ENCODE measurements around the gene CYB5R2. TPM values are rescaled to one million over a fixed set of nuclear protein-coding genes. Genes with fewer than 3 reads are reported as not detected.

Gene CYB5R2
- polyA plus RNA-seq, 1 donor from 2014 or later = 9.3 TPM

DNA sequence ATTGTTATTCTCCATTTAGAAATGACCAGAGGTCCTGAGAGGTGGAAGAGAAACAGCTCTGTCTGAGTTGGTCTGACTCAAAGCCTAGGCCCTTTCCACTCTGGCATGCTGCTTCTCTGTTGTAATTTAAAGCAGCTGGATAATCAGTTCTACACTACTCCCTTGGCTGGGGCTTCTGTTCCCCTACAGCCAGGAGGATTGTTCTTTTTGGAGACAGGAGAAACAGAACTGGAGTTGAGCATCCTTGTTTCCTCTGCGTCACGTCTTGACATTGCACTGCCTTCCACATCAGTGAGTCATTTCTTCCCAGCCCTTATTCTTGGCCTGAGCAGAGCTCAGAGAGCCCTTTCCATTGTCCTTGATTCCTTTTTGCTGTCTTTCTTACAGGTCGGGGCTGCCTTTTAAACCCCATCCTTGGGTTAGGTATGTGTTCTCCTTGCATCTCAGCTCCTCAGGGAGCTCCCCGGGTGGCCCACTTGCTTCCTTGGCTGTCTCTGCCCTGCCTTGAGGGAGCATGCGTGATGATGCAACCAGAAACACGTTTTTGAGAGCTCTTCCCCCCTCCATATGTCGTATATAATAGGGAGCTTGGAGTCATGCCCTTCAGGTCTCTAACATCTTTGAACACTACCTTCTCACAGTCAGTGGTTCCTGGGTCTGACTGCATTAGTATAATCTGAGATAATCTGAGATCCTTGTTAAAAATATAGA, 35.7 kb downstream of the CYB5R2 start:
- Mint-ChIP-seq H3K4me1 (peaks cover 5 to 10% (median 5%) of the 10 kb centered on the region in 3 donors), H3K9me3 (no peaks in the 10 kb centered on the region), H3K27ac (no peak overlapping the region), H3K4me3 (no peak overlapping the region), H3K27me3 (no peaks in the 10 kb centered on the region), H3K36me3 (peaks cover 7% of the 10 kb centered on the region)

DNA sequence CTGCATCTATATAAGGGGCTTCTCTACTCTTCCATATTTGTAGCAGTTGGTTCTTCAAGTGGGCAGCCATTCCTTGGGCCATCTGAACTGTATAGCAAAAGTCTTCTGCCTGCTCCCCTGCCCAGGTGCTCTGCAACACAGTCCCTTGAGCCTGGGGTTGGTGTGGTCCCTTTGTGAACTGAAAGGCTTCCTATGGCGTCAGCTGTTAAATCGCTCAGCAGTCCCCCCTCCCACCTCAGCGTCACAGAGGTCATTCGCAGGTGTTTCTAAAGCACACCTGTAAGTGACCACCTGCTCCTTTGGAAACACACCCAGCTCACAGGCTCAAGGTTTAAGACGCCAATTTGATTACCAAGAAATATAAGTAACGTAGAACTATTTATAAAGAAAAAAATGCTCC, 37.0 kb downstream of the CYB5R2 start:
- Mint-ChIP-seq H3K36me3 (peaks cover 12% of the 10 kb centered on the region), H3K27ac (no peak overlapping the region), H3K4me1 (peaks cover 5 to 10% (median 5%) of the 10 kb centered on the region in 3 donors), H3K27me3 (no peaks in the 10 kb centered on the region), H3K9me3 (no peaks in the 10 kb centered on the region), H3K4me3 (no peak overlapping the region)

DNA sequence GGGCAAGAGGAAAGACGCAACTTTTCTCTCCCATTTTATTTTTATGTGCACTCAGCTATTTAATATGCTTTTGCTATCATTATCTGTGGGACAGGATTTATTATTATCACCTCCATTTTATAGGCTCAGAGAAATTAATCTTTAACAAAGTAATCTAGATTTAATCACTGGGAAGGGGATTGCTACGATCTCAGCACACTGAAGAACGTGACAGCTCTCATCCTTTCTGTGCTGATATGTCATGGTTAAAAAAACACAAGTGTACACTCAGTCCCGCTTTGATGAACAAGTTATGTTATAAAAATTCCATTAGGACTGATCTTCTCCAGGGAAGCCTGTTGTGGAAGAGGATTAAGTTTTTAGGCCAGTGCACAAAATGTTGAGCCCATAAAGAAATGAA, 37.6 kb downstream of the CYB5R2 start:
- H3K27ac Mint-ChIP-seq = no peak overlapping the region
- peaks cover 11% of the 10 kb centered on the region for H3K36me3 Mint-ChIP-seq
- H3K27me3 Mint-ChIP-seq = no peaks in the 10 kb centered on the region
- peaks cover 5 to 10% (median 5%) of the 10 kb centered on the region in 3 donors for H3K4me1 Mint-ChIP-seq
- H3K4me3 Mint-ChIP-seq = no peak overlapping the region
- no peaks in the 10 kb centered on the region for H3K9me3 Mint-ChIP-seq

DNA sequence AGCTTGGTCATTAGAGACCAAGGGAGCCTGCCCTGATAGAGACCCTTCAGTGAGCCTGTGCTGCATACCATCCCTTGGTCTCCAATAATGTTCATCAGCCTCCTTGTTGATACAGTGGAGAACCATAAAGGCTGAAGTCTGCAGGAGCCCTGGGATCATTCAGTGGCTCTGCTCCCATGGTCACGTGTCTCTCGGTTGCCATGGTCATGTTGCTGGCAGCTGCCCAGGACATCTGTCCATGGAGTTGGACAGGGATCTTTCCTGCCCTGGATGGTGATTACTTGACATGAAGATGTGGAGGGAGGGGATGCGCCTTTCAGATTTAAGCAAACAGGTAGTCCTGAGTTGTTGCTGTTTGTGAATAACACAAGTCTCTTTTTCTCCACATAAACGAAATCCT, 38.2 kb downstream of the CYB5R2 start:
- no peaks in the 10 kb centered on the region for H3K9me3 Mint-ChIP-seq
- peaks cover 5 to 10% (median 5%) of the 10 kb centered on the region in 3 donors for H3K4me1 Mint-ChIP-seq
- H3K27me3 Mint-ChIP-seq = no peaks in the 10 kb centered on the region
- no peak overlapping the region for H3K4me3 Mint-ChIP-seq
- H3K36me3 Mint-ChIP-seq = peaks cover 10% of the 10 kb centered on the region
- H3K27ac Mint-ChIP-seq = peak overlapping the region in 1 of 3 donors; percentile 48

DNA sequence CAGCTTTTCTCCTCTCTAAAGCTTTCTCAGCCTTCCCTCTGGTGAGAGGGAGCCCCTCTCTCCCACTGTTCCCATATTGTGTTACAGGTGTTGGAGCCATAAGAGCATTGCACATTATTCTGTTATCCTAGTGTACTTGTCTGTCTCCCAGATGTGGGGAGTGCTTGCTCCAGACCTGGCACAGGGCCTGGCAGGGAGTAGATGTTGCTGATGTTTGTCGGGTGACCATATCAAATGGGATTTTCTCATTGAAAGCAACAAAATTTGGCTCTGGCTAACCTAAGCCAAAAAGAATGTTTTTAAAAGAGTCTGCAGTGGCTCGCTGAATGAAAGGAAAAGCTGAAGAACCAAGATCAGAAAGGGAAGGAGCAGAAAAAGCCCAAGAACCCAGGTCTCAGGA, 41.1 kb downstream of the CYB5R2 start:
- H3K9me3 Mint-ChIP-seq = no peaks in the 10 kb centered on the region
- no peak overlapping the region for H3K4me3 Mint-ChIP-seq
- H3K4me1 Mint-ChIP-seq = no peaks in the 10 kb centered on the region
- peaks cover 9% of the 10 kb centered on the region for H3K36me3 Mint-ChIP-seq
- H3K27ac Mint-ChIP-seq = no peak overlapping the region
- H3K27me3 Mint-ChIP-seq = no peaks in the 10 kb centered on the region

DNA sequence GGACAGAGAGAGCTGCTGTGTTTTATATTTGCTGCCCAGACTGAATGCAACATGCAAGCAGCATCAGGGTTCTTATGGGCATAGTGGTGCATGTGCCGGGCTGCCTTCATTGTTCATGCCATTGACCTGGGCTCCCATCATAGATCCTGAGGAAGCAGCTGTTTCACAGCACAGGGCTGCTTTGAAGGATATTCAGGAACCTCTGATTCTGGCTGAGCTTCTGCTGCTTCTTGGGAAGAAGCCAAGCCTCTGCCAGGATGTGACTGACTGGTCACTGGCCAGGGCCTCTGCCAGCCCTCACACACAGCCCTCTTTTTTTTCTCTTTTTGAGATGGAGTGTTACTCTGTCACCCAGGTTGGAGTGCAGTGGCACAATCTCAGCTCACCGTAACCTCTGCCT, 43.3 kb downstream of the CYB5R2 start:
- H3K9me3 Mint-ChIP-seq = no peaks in the 10 kb centered on the region
- H3K27ac Mint-ChIP-seq = no peak overlapping the region
- no peak overlapping the region for H3K4me3 Mint-ChIP-seq
- peaks cover 7% of the 10 kb centered on the region for H3K36me3 Mint-ChIP-seq
- no peaks in the 10 kb centered on the region for H3K4me1 Mint-ChIP-seq
- H3K27me3 Mint-ChIP-seq = no peaks in the 10 kb centered on the region

DNA sequence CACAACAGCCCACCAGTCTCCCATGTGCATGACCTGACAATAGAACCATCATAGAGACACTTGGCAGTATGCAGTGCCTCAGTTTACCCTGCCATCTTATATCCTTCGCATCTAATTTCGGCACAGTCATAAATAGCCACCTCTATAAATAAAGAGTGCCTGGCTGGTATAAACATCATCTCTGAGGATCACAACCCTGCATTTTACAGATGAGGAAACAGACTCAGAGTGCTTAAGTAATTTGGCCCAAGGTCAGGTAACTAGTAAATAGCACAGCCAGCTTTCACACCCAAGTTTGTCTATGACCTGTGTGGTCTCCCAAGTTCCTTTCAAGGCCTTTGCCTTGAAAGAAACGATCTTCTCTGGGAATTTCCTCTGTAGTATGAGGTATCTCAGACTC, 44.6 kb downstream of the CYB5R2 start:
- H3K9me3 Mint-ChIP-seq = no peaks in the 10 kb centered on the region
- no peaks in the 10 kb centered on the region for H3K27me3 Mint-ChIP-seq
- no peak overlapping the region for H3K27ac Mint-ChIP-seq
- no peak overlapping the region for H3K4me3 Mint-ChIP-seq
- no peaks in the 10 kb centered on the region for H3K4me1 Mint-ChIP-seq
- peaks cover 8% of the 10 kb centered on the region for H3K36me3 Mint-ChIP-seq

DNA sequence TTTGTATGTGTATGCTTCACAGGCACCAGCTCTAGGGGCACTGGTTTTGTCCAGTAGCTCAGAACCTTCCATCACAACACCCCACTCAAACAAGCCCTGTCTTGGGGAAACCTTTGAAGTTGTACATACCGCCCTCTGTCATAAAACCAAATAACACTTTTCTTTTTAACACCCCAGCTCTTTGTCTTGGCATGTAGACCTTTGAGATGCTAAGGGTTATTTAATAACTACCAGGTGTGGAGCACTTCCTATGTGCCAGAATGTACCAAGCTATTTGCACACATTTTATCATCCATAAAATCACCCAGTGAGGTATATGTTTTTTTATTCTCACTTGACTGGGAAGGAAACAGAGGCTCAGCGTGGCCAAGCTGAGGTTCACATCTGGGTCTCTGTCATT, 50.6 kb downstream of the CYB5R2 start:
- Mint-ChIP-seq H3K36me3 (peaks cover 13% of the 10 kb centered on the region), H3K4me3 (no peak overlapping the region), H3K9me3 (no peaks in the 10 kb centered on the region), H3K4me1 (no peaks in the 10 kb centered on the region), H3K27ac (no peak overlapping the region), H3K27me3 (no peaks in the 10 kb centered on the region)

DNA sequence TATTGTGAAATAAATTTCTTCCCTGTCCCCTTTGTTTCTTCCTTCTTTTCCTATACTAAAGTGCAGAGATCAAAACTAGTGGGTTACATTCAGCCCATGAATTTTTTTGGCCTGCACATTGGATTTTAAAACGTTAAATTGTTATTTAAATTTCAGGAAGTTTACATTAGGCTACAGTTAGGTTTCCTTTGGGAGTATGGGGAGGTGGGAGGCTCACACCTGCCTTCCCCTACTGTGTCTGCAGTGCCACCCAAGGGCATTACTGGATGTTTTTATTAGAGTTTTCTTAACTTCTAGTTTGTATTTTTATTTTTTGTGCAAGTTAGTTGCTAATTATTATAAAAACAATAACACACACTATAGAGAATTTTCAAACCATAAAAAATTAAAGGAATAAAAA, 51.7 kb downstream of the CYB5R2 start:
- H3K27ac Mint-ChIP-seq = no peak overlapping the region
- H3K4me1 Mint-ChIP-seq = no peaks in the 10 kb centered on the region
- no peaks in the 10 kb centered on the region for H3K27me3 Mint-ChIP-seq
- H3K4me3 Mint-ChIP-seq = no peak overlapping the region
- H3K36me3 Mint-ChIP-seq = peaks cover 12% of the 10 kb centered on the region
- H3K9me3 Mint-ChIP-seq = no peaks in the 10 kb centered on the region

DNA sequence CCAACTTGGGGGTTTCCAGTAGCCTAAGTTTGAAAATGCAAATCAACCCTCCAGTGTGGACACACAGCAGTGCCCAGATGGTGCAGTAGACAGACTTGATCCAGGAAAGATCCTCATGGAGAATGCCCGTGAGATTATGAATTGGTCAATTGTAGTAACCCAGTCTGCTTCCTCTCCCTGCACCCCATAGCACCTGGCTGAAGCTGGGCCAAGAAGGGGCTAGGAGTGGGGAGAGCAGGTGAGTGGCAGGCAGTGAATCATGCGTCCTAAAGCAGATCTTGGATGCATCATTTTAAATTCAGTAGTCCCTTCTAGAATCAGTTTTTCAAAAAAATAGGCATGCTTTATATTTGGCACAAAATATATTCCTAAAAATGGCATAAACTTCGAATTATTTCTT, 52.2 kb downstream of the CYB5R2 start:
- H3K36me3 Mint-ChIP-seq = peaks cover 14% of the 10 kb centered on the region
- no peaks in the 10 kb centered on the region for H3K27me3 Mint-ChIP-seq
- no peak overlapping the region for H3K27ac Mint-ChIP-seq
- H3K4me1 Mint-ChIP-seq = no peaks in the 10 kb centered on the region
- no peak overlapping the region for H3K4me3 Mint-ChIP-seq
- no peaks in the 10 kb centered on the region for H3K9me3 Mint-ChIP-seq

DNA sequence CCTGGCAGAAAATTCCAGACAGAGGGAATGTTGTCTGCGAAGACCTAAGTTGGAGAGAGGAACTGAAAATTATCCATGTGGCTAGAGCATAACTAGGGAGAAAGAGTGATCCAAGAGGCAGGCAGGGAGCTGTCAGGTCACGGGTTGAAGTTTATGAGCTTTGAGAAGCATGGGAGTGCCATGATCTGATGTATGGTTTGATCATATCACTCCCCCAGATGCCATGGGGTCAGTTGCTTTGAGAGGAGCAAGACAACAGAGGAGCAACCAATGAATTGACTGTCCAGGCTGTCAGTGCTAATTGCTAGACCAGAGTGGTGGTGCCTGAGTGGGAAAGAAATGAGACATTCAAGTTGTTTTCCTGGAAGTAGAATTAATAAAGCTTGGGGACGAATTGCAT, 54.0 kb downstream of the CYB5R2 start:
- Mint-ChIP-seq H3K36me3 (peaks cover 13% of the 10 kb centered on the region), H3K4me3 (no peak overlapping the region), H3K4me1 (peaks cover 0 to 2% (median 0%) of the 10 kb centered on the region in 3 donors), H3K27ac (no peak overlapping the region), H3K27me3 (no peaks in the 10 kb centered on the region), H3K9me3 (no peaks in the 10 kb centered on the region)

DNA sequence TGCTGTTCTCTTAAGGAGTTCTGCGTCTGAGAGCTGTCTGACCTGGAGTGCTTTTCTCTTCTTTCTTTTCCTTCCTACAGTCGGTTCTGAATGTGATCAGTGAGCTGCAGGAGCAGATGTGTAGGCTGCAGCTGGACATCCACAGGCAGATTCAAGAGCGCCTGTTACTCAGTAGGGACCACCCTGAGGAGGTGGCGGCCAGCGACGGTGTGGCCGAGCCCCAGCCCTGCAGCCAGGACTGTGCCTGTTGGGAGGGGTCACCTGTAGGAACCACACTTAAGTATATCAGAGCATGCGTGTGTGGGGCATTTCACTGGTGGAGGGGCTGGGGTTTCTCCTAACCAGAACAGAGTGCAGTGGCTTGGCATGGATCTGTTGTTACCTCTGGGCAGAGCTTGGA, 56.3 kb downstream of the CYB5R2 start:
- Mint-ChIP-seq H3K4me1 (peaks cover 0 to 2% (median 0%) of the 10 kb centered on the region in 3 donors), H3K27me3 (no peaks in the 10 kb centered on the region)

More for the DNA sequence above, 56.3 kb downstream of the CYB5R2 start:
- H3K36me3 Mint-ChIP-seq = peaks cover 7% of the 10 kb centered on the region
- H3K27ac Mint-ChIP-seq = no peak overlapping the region
- no peaks in the 10 kb centered on the region for H3K9me3 Mint-ChIP-seq
- no peak overlapping the region for H3K4me3 Mint-ChIP-seq

Other genes with a start within 250 kb of the CYB5R2 start
- 0.08 TPM for gene OLFML1, start 188.0 kb downstream of the CYB5R2 start, polyA plus RNA-seq
- gene PPFIBP2, start 159.5 kb downstream of the CYB5R2 start, polyA plus RNA-seq = 29.1 TPM
- not detected for gene OVCH2, start 33.0 kb upstream of the CYB5R2 start, polyA plus RNA-seq
- not detected for gene OR5P2, start 123.4 kb upstream of the CYB5R2 start, polyA plus RNA-seq
- gene OR5P3, start 157.3 kb upstream of the CYB5R2 start, polyA plus RNA-seq = not detected